GM21526 (cell line): ENCODE results near the gene ZNF100.
"Not testable (repeated sequence)": the region's sequence is repeated elsewhere in the genome, so short reads cannot be mapped to it uniquely, and the experiment has no call there.

Experiments
- ATAC-seq: cut with Tn5 transposase; IDR thresholded peaks from one replicate; pipeline ENCODE4 v1.9.1; 2021; ENCODE audit warnings: moderate library complexity; ENCODE audit not compliant: unreplicated experiment, low FRiP score

The ZNF100 gene

GRCh38 chr19:21705393-21705792 lies 62.0 kb downstream of the ZNF100 start:
- no peak for ATAC-seq

- ATAC-seq = no peak
These were observed 63.1 kb downstream of the ZNF100 start for GRCh38 chr19:21704320-21704719.

GRCh38 chr19:21699197-21699596 lies 68.2 kb downstream of the ZNF100 start:
- ATAC-seq = no peak

GRCh38 chr19:21698215-21698614 lies 69.2 kb downstream of the ZNF100 start:
- ATAC-seq = no peak

GRCh38 chr19:21697698-21698097 lies 69.7 kb downstream of the ZNF100 start:
- ATAC-seq = no peak

- ATAC-seq = no peak
These were observed 73.0 kb downstream of the ZNF100 start for GRCh38 chr19:21694171-21694906.

- no peak for ATAC-seq
These were observed 74.0 kb downstream of the ZNF100 start for GRCh38 chr19:21693399-21693798.

- no peak for ATAC-seq
These were observed 75.7 kb downstream of the ZNF100 start for GRCh38 chr19:21691661-21692060.

GRCh38 chr19:21688464-21688863 lies 78.9 kb downstream of the ZNF100 start:
- ATAC-seq = no peak

- no peak for ATAC-seq
These were observed 86.7 kb downstream of the ZNF100 start for GRCh38 chr19:21680671-21681070.

- ATAC-seq = no peak
These were observed 87.4 kb downstream of the ZNF100 start for GRCh38 chr19:21680026-21680425.

- no peak for ATAC-seq
These were observed 89.5 kb downstream of the ZNF100 start for GRCh38 chr19:21677696-21678418.

- no peak for ATAC-seq
These were observed 92.9 kb downstream of the ZNF100 start for GRCh38 chr19:21674454-21674853.

GRCh38 chr19:21673479-21673878 lies 93.9 kb downstream of the ZNF100 start:
- not testable (repeated sequence) for ATAC-seq
